CD4-positive, alpha-beta T cell (primary cell): ENCODE measurements around the gene KRT20. TPM values are rescaled to one million over a fixed set of nuclear protein-coding genes. Genes with fewer than 3 reads are reported as not detected.

Experiments
- ATAC-seq: fragments of 200-7000 bp; cut with Tn5 transposase; one replicate; pipeline ENCODE4 v1.10.0; 2022; ENCODE audit warnings: mild to moderate bottlenecking; ENCODE audit not compliant: poor library complexity
- CTCF ChIA-PET: fragments of 350-600 bp; sonication (Branson Sonifier 250); formaldehyde crosslinking; loops from one replicate; lab custom pipeline; 2021; ENCODE audit warnings: antibody characterized with exemption, inconsistent platforms; lab: Charles Lee
- POLR2A ChIA-PET: fragments of 350-600 bp; sonication (Branson Sonifier 250); formaldehyde crosslinking; loops from one replicate; lab custom pipeline; 2021; ENCODE audit warnings: antibody characterized with exemption, inconsistent platforms; lab: Charles Lee
- DNase-seq, 14 experiments: peaks; one replicate each; pipeline ENCODE4 v3.0.0-alpha.2; 2013 to 2020; ENCODE audit warnings: mixed read lengths in 2 of 14
- H3K27ac ChIP-seq, 2 donors: one replicate each; pipeline versions ENCODE4 v1.5.1 to v1.7.0; 2013; ENCODE audit warnings: low read length in 2 of 2, low read depth in 1 of 2, mild to moderate bottlenecking in 1 of 2
- H3K27me3 ChIP-seq, 2 experiments: 1 replicate in 1 of 2; 2 replicates in 1 of 2; pipeline versions ENCODE4 v1.6.1 to v1.7.0; 2013; ENCODE audit warnings: low read length in 2 of 2, control low read depth in 1 of 2, mild to moderate bottlenecking in 1 of 2, moderate library complexity in 1 of 2; ENCODE audit not compliant: insufficient read depth in 2 of 2, control insufficient read depth in 1 of 2
- H3K36me3 ChIP-seq: one replicate; pipeline ENCODE4 v1.6.1; 2013; ENCODE audit warnings: low read length, control low read depth; ENCODE audit not compliant: insufficient read depth
- H3K4me1 ChIP-seq: one replicate; pipeline ENCODE4 v1.6.1; 2013; ENCODE audit warnings: low read length, control low read depth; ENCODE audit not compliant: insufficient read depth
- H3K4me3 ChIP-seq: one replicate; pipeline ENCODE4 v1.5.1; 2013; ENCODE audit warnings: mild to moderate bottlenecking, low read length, moderate library complexity
- H3K9me3 ChIP-seq, 2 experiments: 1 replicate in 1 of 2; 2 replicates in 1 of 2; pipeline versions ENCODE4 v1.6.1 to v1.7.0; 2013; ENCODE audit warnings: low read length in 2 of 2, mild to moderate bottlenecking in 2 of 2, control low read depth in 1 of 2, moderate library complexity in 1 of 2; ENCODE audit not compliant: control insufficient read depth in 1 of 2, insufficient read depth in 1 of 2
- H3K27ac Mint-ChIP-seq: one replicate; pipeline ENCODE4 v1.8.0; 2020; ENCODE audit warnings: mixed read lengths
- H3K27me3 Mint-ChIP-seq: one replicate; pipeline ENCODE4 v1.8.0; 2021; ENCODE audit warnings: mixed read lengths
- H3K36me3 Mint-ChIP-seq: one replicate; pipeline ENCODE4 v1.8.0; 2021; ENCODE audit warnings: low read depth, mixed read lengths
- H3K4me1 Mint-ChIP-seq: one replicate; pipeline ENCODE4 v1.8.0; 2021; ENCODE audit warnings: low read depth, mixed read lengths
- H3K4me3 Mint-ChIP-seq: one replicate; pipeline ENCODE4 v1.8.0; 2020; ENCODE audit warnings: mild to moderate bottlenecking, mixed read lengths
- H3K9me3 Mint-ChIP-seq: one replicate; pipeline ENCODE4 v1.8.0; 2020; ENCODE audit warnings: mixed read lengths
- intact Hi-C, 2 experiments: fragments of 100-400 bp; cut with DNase I in 1 of 2; cut with micrococcal nuclease in 1 of 2; formaldehyde crosslinking; loops; one replicate each; pipeline versions ENCODE4 v1.15.1 to v1.9.0; 2023 to 2025; cut with DNase I, micrococcal nuclease
- total RNA-seq, 174 experiments: library from RNA in 2 of 174; stranded (reverse) in 2 of 174; gene quantifications; one replicate each; pipeline ENCODE4 v1.2.3 and lab custom pipeline; 2021 to 2026
- TF ChIP-seq, protein P1 (sequence below): fragments of 200-600 bp; IDR thresholded peaks from one replicate; pipeline ENCODE4 v1.8.0; 2022; ENCODE audit warnings: antibody characterized with exemption, mild to moderate bottlenecking

Gene KRT20
- total RNA-seq, 2 experiments from 2014 or later: not detected

DNA sequence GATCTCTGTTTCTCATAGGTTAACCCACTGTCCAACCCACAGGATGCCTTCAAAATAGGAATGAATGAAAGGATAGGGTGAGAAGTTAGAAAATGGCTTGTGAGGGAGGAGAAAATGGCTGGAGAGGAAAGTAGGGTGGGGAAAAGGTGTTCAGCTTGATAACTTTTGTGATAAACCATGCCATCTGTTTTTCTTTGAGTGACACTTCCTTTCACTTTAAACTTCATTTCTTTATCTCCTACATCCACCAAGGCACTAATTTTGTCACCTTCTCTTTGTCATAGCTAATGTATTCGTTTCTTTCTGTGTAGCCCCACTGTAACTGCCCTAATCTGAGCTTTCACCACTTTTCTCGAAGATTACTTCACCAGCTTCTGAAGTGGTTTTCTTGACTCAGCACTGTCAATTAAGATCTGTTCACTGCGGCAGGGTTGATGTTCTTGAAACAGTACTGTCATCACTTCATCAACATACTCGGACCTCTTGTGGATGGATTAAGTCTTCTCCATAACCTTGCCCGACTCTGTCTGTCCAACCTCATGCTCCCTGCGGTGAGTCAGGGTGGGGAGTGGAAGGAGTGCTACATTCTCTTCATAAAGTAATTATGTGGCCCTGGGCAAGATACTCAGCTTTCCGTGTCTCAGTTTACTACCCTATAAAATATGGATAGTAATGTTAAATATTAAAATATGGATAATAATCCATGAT lies 57.1 kb downstream of the KRT20 start:
- POLR2A ChIA-PET: interaction anchor here (1.2 kb wide), 1 partner anchor 9 kb away, joined by 5 read pairs; no protein-coding TSS in a partner anchor
- ATAC-seq (no peak), DNase-seq (no peak)
- Histone ChIP-seq H3K27ac (no peak overlapping the region), H3K9me3 (no peaks in the 10 kb centered on the region), H3K4me1 (no peaks in the 10 kb centered on the region), H3K27me3 (no peaks in the 10 kb centered on the region), H3K36me3 (no peaks in the 10 kb centered on the region), H3K4me3 (no peak overlapping the region)
- TF ChIP-seq, protein P1, sequence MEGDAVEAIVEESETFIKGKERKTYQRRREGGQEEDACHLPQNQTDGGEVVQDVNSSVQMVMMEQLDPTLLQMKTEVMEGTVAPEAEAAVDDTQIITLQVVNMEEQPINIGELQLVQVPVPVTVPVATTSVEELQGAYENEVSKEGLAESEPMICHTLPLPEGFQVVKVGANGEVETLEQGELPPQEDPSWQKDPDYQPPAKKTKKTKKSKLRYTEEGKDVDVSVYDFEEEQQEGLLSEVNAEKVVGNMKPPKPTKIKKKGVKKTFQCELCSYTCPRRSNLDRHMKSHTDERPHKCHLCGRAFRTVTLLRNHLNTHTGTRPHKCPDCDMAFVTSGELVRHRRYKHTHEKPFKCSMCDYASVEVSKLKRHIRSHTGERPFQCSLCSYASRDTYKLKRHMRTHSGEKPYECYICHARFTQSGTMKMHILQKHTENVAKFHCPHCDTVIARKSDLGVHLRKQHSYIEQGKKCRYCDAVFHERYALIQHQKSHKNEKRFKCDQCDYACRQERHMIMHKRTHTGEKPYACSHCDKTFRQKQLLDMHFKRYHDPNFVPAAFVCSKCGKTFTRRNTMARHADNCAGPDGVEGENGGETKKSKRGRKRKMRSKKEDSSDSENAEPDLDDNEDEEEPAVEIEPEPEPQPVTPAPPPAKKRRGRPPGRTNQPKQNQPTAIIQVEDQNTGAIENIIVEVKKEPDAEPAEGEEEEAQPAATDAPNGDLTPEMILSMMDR: no peak
- Mint-ChIP-seq H3K4me3 (no peak overlapping the region), H3K4me1 (peaks cover 5% of the 10 kb centered on the region), H3K27me3 (peaks cover 12% of the 10 kb centered on the region), H3K9me3 (no peaks in the 10 kb centered on the region), H3K27ac (no peak overlapping the region), H3K36me3 (peaks cover 4% of the 10 kb centered on the region)
- intact Hi-C loops: no loop called here
- CTCF ChIA-PET: no interaction called here

Other genes with a start within 250 kb of the KRT20 start
- 10 to 100 TPM; 65.4 to 68.6 TPM for gene SMARCE1, start 237.4 kb downstream of the KRT20 start, total RNA-seq
- not detected for gene KRT222, start 220.1 kb downstream of the KRT20 start, total RNA-seq
- gene KRT24, start 181.5 kb downstream of the KRT20 start, total RNA-seq: not detected
- not detected for gene KRT25, start 129.9 kb downstream of the KRT20 start, total RNA-seq
- gene KRT26, start 113.0 kb downstream of the KRT20 start, total RNA-seq: not detected
- gene KRT27, start 102.7 kb downstream of the KRT20 start, total RNA-seq: not detected
- gene KRT28, start 85.3 kb downstream of the KRT20 start, total RNA-seq: not detected
- gene KRT10, start 62.6 kb downstream of the KRT20 start, total RNA-seq: 10 to 100 TPM; 32.2 to 37.1 TPM
- not detected for gene KRT12, start 18.0 kb downstream of the KRT20 start, total RNA-seq
- not detected for gene KRT23, start 52.4 kb upstream of the KRT20 start, total RNA-seq
- gene KRT39, start 81.7 kb upstream of the KRT20 start, total RNA-seq: not detected
- gene KRT40, start 99.1 kb upstream of the KRT20 start, total RNA-seq: not detected
- gene KRTAP3-3, start 108.9 kb upstream of the KRT20 start, total RNA-seq: not detected
- not detected for gene KRTAP3-2, start 114.7 kb upstream of the KRT20 start, total RNA-seq
- gene KRTAP3-1, start 123.9 kb upstream of the KRT20 start, total RNA-seq: not detected
- gene KRTAP1-5, start 142.0 kb upstream of the KRT20 start, total RNA-seq: not detected
- gene KRTAP1-4, start 145.0 kb upstream of the KRT20 start, total RNA-seq: not detected
- gene KRTAP1-3, start 149.6 kb upstream of the KRT20 start, total RNA-seq: not detected
- gene KRTAP1-1, start 156.2 kb upstream of the KRT20 start, total RNA-seq: not detected
- gene KRTAP2-1, start 162.1 kb upstream of the KRT20 start, total RNA-seq: not detected
- not detected for gene KRTAP2-2, start 170.0 kb upstream of the KRT20 start, total RNA-seq
- gene KRTAP2-3, start 174.9 kb upstream of the KRT20 start, total RNA-seq: not detected
- not detected for gene KRTAP2-4, start 180.6 kb upstream of the KRT20 start, total RNA-seq
- gene KRTAP4-7, start 198.9 kb upstream of the KRT20 start, total RNA-seq: not detected
- not detected for gene KRTAP4-8, start 212.9 kb upstream of the KRT20 start, total RNA-seq
- not detected for gene KRTAP4-16, start 217.0 kb upstream of the KRT20 start, total RNA-seq
- not detected for gene KRTAP4-9, start 220.1 kb upstream of the KRT20 start, total RNA-seq
- not detected for gene KRTAP4-11, start 233.1 kb upstream of the KRT20 start, total RNA-seq
- not detected for gene KRTAP4-12, start 238.9 kb upstream of the KRT20 start, total RNA-seq